RWPE2 (cell line): Measurements from ENCODE around the gene B3GAT1.

Experiments
- ATAC-seq: fragments of 200-7000 bp; cut with Tn5 transposase; 3 replicates; pipeline ENCODE4 v1.9.1; 2021; ENCODE audit warnings: low read depth
- DNase-seq: peaks from one replicate; pipeline ENCODE4 v3.0.0-alpha.2; 2020; ENCODE audit warnings: low spot score
- H3K27ac ChIP-seq: fragments of 450-650 bp; 2 replicates; pipeline ENCODE4 v1.5.1; 2017; ENCODE audit warnings: mild to moderate bottlenecking; ENCODE audit not compliant: poor library complexity, severe bottlenecking
- H3K27me3 ChIP-seq: fragments of 250-450 bp; sonication (Bioruptor Pico); 2 replicates; pipeline ENCODE4 v1.5.1; 2021; ENCODE audit warnings: mild to moderate bottlenecking, moderate library complexity; ENCODE audit not compliant: insufficient read depth, poor library complexity, severe bottlenecking
- H3K36me3 ChIP-seq: fragments of 250-450 bp; sonication (Bioruptor Pico); 2 replicates; pipeline ENCODE4 v1.5.1; 2020; ENCODE audit warnings: low read depth, mild to moderate bottlenecking, moderate library complexity
- H3K4me1 ChIP-seq: fragments of 250-450 bp; sonication (Bioruptor Pico); 2 replicates; pipeline ENCODE4 v1.5.1; 2021; ENCODE audit warnings: mild to moderate bottlenecking, moderate library complexity; ENCODE audit not compliant: insufficient read depth, poor library complexity, severe bottlenecking
- H3K4me3 ChIP-seq: fragments of 250-450 bp; sonication (Bioruptor Pico); 2 replicates; pipeline ENCODE4 v1.5.1; 2021; ENCODE audit warnings: mild to moderate bottlenecking, moderate library complexity; ENCODE audit not compliant: severe bottlenecking
- H3K9me3 ChIP-seq: fragments of 250-450 bp; sonication (Bioruptor Pico); 2 replicates; pipeline ENCODE4 v1.5.1; 2021; ENCODE audit warnings: mild to moderate bottlenecking, moderate library complexity; ENCODE audit not compliant: severe bottlenecking
- TF ChIP-seq, protein P1 (sequence below): fragments of 450-650 bp; IDR thresholded peaks from one replicate; pipeline ENCODE4 v1.5.1; 2017; ENCODE audit warnings: mild to moderate bottlenecking, moderate library complexity; ENCODE audit not compliant: poor library complexity, severe bottlenecking

Gene B3GAT1

DNA sequence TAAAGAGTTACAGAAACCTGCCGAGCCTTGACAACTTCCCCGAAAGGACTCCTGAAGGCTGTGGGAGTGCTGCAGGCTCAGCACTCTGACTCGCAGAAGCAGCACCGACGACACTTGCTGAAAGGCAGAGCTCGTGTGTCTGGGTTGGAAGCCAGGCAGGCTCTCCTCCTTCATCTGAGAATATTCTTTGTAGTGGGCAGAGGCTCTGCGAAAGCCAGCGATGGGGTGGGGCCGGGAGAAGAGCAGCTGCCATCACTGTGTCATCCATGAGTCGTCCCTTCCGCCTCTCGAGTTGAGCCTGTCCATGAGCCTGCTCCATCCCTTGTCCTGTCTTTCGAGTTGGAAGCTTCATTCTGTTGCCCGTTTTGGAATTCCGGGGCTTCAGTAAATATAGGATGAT is 68.4 kb downstream of the B3GAT1 start:
- DNase-seq = no peak
- ATAC-seq = no peak
- Histone ChIP-seq H3K27me3 (no peaks in the 10 kb centered on the region), H3K9me3 (no peaks in the 10 kb centered on the region), H3K27ac (no peak overlapping the region), H3K4me1 (no peaks in the 10 kb centered on the region), H3K4me3 (no peak overlapping the region), H3K36me3 (no peaks in the 10 kb centered on the region)
- TF ChIP-seq, protein P1, sequence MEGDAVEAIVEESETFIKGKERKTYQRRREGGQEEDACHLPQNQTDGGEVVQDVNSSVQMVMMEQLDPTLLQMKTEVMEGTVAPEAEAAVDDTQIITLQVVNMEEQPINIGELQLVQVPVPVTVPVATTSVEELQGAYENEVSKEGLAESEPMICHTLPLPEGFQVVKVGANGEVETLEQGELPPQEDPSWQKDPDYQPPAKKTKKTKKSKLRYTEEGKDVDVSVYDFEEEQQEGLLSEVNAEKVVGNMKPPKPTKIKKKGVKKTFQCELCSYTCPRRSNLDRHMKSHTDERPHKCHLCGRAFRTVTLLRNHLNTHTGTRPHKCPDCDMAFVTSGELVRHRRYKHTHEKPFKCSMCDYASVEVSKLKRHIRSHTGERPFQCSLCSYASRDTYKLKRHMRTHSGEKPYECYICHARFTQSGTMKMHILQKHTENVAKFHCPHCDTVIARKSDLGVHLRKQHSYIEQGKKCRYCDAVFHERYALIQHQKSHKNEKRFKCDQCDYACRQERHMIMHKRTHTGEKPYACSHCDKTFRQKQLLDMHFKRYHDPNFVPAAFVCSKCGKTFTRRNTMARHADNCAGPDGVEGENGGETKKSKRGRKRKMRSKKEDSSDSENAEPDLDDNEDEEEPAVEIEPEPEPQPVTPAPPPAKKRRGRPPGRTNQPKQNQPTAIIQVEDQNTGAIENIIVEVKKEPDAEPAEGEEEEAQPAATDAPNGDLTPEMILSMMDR = no peak

DNA sequence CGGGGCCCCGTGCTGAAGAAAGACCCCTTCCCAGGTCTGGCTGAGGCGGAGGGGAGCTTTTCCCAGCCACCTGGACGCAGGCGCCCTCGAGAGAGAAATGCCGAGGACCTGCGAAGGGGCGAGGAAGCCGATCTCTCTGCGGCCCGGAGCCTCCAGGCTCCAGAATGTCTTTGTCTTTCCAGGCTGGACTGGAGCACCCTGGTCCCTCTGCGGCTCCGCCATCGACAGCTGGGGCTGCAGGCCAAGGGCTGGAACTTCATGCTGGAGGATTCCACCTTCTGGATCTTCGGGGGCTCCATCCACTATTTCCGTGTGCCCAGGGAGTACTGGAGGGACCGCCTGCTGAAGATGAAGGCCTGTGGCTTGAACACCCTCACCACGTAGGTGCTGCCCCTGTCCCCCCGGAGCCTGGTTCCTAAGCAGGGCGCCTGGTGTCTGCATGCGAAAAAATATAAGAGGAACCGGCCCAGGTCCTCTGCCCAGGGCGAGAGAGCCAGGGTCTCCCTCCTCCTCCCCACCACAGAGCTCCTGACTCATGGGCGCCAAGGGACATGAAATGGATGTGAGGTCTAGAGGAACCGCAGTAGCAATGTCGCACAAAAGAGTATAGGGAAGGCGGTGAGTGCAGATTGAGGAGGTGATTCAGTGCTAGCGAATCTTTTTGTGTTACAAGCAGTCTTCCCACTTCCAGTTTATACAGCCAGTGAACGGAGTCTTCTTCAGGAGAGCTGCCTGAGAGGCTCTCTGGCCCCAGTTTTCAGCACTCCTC is 69.3 kb downstream of the B3GAT1 start:
- TF ChIP-seq, protein P1 = no peak

DNA sequence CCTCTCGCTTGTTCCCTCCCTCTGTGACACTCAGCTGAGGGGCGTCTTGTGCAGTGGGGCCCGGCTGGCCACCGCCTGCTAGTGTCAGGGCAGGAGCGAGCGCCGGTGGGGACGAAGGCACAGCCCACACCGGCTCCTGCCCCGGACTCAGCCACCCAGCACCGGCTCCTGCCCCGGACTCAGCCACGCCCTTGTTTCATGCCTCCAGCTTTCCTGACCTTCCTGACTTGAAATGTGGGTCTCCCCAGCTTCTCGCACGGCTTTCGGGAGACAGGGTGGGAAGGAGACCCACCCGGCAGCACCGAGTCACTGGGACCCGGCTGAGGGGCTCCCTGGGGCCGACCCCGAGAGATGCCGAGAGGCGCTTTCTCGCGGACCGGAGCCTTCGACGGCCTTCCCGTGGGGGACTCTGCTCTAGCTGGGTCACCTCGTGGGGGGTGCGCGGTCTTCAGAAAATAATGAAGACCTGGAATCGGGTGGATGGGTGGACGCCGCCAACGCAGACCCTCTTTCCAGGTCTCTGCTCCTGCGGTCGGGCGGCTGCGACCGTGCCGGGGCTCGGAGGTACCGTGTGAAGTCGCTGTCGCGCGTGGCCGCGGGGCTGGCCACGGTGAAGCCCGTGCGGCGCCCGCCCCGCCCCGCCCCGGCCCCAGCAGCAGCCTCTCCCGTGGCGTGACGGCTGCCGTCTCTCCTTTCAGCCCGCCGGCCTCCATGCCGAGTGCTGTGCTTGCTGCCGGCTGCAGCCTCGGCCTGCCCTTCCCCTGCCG is 70.1 kb downstream of the B3GAT1 start:
- TF ChIP-seq, protein P1 = no peak
- Histone ChIP-seq H3K36me3 (no peaks in the 10 kb centered on the region), H3K4me1 (no peaks in the 10 kb centered on the region), H3K9me3 (no peaks in the 10 kb centered on the region), H3K27me3 (no peaks in the 10 kb centered on the region), H3K27ac (no peak overlapping the region), H3K4me3 (no peak overlapping the region)
- DNase-seq (no peak), ATAC-seq (no peak)

More for the DNA sequence above, 69.3 kb downstream of the B3GAT1 start:
- H3K27me3 ChIP-seq = no peaks in the 10 kb centered on the region
- no peak overlapping the region for H3K27ac ChIP-seq
- no peak overlapping the region for H3K4me3 ChIP-seq
- H3K4me1 ChIP-seq = no peaks in the 10 kb centered on the region
- ATAC-seq = no peak
- no peaks in the 10 kb centered on the region for H3K36me3 ChIP-seq
- H3K9me3 ChIP-seq = no peaks in the 10 kb centered on the region
- no peak for DNase-seq

DNA sequence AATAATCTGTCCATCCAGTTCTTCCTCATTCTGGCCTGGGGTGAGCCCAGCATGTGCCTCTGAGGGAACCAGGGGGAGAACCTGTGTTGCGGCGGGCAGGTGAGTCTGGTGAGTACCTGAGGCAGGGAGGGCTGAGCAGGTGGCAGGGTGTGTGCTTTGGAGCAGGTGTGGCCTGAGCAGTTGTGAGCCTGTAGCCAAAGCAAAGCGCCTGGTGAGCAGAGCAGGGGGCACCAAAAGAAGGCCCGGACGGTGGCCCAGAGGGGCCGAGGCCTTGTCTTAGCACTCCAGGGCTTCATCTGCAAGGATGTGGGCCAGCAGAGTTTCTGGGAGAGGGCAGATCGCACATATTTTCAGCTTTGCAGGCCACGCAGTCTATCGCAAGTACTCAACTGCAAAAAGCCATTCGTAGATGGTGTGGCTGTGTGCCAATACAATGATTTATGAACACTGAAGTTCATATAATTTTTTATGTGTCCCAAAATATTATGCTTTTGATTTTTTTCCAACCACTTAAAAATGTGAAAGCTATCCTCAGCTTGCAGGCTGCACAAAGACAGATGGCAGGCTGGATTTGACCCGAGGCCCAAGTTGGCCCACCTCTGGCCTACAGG is 71.6 kb downstream of the B3GAT1 start:
- ATAC-seq (no peak), DNase-seq (no peak)
- Histone ChIP-seq H3K27me3 (no peaks in the 10 kb centered on the region), H3K27ac (no peak overlapping the region), H3K9me3 (no peaks in the 10 kb centered on the region), H3K36me3 (no peaks in the 10 kb centered on the region), H3K4me3 (no peak overlapping the region), H3K4me1 (no peaks in the 10 kb centered on the region)
- TF ChIP-seq, protein P1 = no peak
